Islet precursor cell (in vitro differentiated cells): ENCODE results near the gene MAP3K1.
"Not testable (repeated sequence)": the region's sequence is repeated elsewhere in the genome, so short reads cannot be mapped to it uniquely, and the experiment has no call there.

Experiments used
- DNase-seq: peaks from one replicate; pipeline ENCODE4 v3.0.0-alpha.2; 2018

The MAP3K1 gene

DNA sequence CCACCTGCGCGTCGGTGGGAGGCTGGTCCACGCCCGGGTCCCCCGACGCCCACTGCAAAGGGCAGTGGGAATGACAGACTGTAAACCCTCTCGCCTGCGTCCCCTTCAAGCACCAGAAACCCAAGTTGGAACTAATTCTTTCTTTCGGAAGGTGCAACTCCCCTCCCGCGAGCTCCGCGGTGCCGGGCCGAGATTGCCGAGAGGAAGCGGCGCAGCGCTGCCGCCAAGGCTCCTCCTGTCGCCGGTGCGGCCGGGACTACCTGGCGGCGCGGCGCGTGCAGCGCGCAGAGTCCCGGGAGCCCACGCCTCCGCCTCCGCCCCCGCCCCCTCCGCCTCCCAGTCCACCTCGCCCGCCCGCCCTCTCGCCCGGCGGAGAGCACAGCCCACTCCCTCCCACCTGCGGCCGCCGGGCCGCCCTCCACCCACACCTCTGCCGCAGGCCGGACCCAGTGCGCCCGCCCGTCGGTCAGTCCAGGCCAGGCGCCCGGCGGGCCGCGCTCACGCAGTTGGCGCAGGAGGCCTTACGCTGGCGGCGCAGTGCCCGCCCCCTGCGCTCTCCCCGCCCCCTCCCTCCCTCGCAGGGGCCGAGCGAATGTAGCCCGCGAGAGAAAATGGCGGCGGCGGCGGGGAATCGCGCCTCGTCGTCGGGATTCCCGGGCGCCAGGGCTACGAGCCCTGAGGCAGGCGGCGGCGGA, at the start of gene MAP3K1:
Gene MAP3K1 (plus strand): TSS at position 587 of the 695 bp plus-strand sequence. CDS start 25 bp downstream, at position 612.
- DNase-seq: peak; percentile 96

DNA sequence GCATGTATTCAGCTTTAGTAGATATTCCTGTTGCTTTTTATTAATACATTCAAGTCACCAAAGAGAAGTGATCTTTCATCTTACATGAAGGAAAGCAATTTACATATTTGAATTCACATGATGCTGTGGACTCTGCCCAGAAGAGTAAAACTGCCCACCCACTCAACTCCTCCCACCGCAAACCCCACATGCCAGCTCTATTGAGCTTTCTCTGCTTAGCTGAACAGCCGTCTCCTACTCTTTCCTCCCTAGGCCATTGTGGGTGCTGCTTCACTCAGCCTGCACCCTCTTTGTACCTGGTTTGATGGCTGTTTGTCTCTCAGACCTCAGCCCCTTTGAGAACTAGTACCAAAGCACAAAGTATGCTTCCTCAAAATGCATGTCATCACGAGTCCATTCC, 48.4 kb upstream of the MAP3K1 start:
- DNase-seq: no peak

DNA sequence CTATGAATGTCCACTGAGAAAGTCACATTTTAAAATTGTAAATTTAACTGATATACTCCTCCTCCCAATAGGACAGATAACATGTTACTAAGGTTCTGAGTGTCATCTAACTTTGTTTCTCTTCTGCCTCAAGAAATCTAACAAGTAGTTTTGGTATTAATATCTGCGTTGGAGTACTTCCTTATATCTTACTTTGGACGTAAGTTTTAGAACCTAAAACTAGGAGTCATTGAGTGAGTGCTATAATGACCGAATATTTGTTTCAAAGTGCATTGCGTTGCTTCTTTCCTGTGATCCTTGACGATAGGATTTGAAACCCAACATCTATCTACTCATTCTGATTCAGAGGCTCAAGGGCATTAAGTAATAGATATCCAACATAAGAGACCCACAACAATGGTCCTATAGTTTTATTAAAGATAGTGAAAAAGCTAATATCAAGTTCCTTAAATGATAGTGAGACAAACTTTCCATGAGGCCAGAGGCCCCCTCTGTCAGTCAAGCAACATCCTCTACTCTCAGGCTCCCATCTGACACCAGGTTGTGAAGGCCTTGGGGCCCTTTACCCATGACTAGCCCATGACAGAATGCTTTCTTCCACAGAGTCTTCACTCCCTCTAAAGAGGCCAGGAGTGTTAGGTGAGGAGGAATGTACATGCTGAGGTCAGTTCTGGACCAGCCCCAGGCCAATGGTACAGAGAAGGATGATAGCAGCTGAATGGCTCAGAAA, 45.3 kb upstream of the MAP3K1 start:
- DNase-seq: no peak

GRCh38 chr5:56772767-56773166, 42.6 kb upstream of the MAP3K1 start:
- no peak for DNase-seq

GRCh38 chr5:56774957-56775356, 40.4 kb upstream of the MAP3K1 start:
- no peak for DNase-seq

DNA sequence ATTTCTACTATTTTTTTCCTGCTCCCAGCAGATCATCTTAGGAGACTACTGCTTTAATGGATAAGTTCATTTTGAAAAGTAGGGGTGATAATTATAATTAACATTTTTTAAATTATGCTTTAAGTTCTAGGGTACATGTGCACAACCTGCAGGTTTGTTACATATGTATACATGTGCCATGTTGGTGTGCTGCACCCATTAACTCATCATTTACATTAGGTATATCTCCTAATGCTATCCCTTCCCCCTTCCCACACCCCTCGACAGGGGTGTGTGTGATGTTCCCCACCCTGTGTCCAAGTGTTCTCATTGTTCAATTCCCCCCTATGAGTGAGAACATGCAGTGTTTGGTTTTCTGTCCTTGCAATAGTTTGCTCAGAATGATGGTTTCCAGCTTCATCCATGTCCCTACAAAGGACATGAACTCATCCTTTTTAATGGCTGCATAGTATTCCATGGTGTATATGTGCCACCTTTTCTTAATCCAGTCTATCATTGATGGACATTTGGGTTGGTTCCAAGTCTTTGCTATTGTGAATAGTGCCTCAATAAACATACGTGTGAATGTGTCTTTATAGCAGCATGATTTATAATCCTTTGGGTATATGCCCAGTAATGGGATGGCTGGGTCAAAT, 39.0 kb upstream of the MAP3K1 start:
- not testable (repeated sequence) for DNase-seq

DNA sequence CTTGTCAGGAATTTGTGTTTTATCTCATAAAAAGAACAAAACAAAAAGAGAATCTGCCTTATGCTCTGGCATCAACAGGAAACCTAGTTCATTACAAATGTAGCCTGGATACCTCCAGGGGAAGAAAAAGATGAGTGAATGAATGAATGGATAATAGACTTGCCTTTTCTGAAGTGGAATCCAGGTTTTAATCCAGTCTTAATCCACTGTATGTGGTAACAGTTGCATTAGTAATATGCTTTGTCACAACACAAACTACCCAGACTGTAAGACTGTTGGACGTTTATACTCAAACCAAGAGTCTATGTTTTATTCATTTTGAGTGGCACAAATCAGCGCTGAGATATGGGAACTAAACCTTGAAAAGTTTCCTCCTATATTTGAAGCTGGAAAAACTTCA, 32.1 kb upstream of the MAP3K1 start:
- DNase-seq: no peak

- no peak for DNase-seq
Measured at GRCh38 chr5:56786346-56786745, 29.0 kb upstream of the MAP3K1 start.

GRCh38 chr5:56791396-56791795, 24.0 kb upstream of the MAP3K1 start:
- DNase-seq: no peak

GRCh38 chr5:56798521-56798920, 16.8 kb upstream of the MAP3K1 start:
- DNase-seq: no peak

DNA sequence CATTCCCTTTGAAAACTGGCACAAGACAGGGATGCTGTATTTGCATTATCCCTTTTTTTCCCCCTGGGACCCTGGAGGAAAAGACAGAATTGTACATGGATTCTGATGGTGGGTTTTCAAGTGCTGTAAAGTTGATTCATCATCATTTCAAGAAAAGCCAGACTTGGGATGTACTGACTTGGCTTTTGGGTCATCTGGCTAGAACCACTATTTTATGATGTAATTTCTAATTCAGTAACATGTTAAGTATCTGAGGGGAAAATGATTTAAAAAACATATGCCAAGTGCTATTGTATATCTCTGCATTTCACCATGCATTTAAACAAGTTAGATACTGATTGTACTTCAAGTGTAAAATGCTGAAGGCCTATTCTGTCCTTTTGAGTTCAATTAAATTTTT, 15.2 kb upstream of the MAP3K1 start:
- no peak for DNase-seq

DNA sequence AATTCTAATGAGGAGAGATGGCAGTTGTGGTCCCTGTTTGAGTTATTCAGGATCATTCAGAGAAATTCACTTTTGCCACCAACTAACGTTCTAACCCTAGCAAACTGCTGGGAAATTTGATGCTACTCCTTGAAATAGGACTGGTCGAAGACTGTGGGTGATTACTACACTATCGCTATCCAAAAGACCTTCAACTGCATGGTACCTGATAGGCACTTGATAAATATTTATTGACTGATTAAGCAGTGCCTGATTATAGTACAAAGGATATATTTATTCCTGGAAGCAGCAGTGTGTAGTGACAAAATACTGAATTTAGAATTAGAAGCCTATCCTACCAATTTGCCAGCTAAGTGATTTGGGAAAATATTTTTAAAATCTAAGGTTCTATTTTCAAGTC, 14.1 kb upstream of the MAP3K1 start:
- DNase-seq: no peak

DNA sequence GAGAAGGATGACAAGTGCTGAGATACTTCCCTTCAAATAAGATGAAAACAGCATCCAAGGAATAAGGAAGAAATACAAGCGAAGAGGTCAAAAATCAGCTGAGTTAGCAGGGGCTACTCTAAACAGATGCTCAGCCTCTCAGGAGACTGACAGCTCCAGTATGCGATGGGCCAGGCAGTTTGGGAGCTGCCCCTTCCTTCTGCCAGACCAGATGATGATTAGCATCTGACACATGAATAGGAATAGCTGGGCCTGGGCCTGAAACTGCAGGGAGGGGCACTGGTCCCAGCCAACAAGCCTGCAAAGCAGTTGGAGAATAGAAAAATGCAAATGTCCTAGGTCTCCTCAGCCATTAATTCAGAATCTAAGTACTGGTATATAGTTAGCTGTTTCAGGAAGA, 13.1 kb upstream of the MAP3K1 start:
- no peak for DNase-seq

DNA sequence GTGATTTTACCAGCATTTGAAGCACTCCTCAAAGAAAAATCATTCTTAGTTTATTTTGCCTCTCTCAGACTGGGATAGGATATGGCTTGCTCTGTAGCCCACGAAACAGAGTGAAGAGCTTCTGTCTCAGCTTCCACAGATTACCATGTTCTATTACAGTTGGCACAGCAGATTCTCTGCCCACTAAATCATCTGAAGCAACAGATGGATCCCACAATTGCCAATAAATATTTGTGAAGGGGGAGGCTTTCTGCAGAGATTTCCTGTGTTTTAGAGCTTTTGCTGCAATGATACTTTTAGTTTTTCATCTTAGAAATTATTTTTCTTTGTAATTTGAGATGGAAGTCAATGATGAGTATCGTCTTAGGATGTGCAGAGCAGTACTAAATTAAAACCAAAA, 12.3 kb upstream of the MAP3K1 start:
- no peak for DNase-seq

GRCh38 chr5:56803894-56804293, 11.5 kb upstream of the MAP3K1 start:
- DNase-seq: no peak

- no peak for DNase-seq
Measured at GRCh38 chr5:56807679-56808078, 7.7 kb upstream of the MAP3K1 start.

- no peak for DNase-seq
Measured at GRCh38 chr5:56808211-56808610, 7.1 kb upstream of the MAP3K1 start.

DNA sequence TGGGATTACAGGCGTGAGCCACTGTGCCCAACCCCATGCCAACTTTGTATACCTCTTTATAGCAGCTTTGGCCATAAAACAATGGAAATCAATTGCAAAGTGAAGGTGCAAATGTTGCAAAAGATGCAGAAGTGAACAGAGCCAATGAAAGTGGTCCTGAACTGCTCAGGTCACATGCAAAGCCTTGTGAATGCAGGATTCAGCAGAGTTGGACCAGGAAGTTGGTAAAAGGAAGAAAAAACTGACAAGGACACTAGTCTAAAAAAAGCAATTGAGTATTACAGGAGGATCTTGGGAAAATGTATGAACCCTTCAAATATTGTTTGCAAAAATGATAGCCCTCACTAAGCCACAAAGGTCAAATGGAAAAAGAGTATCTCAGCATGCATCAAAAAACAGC, 4.5 kb upstream of the MAP3K1 start:
- DNase-seq: no peak

- DNase-seq: peak; percentile 80
Measured at GRCh38 chr5:56812110-56812509, 3.2 kb upstream of the MAP3K1 start.

- DNase-seq: no peak
Measured at GRCh38 chr5:56813302-56813701, 2.0 kb upstream of the MAP3K1 start.

- DNase-seq: peak; percentile 78
Measured at GRCh38 chr5:56814361-56814962, 887 bp upstream of the MAP3K1 start.

DNA sequence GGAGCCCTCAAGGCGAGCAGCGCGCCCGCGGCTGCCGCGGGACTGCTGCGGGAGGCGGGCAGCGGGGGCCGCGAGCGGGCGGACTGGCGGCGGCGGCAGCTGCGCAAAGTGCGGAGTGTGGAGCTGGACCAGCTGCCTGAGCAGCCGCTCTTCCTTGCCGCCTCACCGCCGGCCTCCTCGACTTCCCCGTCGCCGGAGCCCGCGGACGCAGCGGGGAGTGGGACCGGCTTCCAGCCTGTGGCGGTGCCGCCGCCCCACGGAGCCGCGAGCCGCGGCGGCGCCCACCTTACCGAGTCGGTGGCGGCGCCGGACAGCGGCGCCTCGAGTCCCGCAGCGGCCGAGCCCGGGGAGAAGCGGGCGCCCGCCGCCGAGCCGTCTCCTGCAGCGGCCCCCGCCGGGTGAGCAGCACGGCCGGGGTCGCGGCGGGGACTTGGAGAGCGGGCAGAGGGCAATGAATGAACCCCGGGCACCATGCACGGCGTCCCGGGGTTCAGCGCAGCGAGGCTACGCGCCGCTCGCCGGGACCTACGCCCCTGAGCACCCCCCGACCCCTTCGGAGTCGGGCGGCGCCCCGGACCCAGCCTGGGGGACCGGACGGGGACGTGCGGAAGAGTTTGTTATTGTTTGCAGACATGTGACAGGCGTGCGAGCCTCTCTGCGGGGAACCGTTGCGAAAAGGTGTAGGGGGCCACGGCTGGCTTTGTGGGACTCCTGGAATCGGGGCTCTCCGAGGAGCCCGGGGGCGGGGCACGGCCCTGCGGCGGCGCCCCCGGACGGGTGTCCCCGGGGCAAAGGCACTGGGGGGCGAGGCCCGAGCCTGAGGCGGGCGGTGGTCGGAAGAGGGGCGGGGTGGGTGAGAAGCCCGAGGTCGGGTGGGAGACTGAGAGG, 553 bp downstream of the MAP3K1 start:
- DNase-seq: no peak
